Panc1 (cell line): Measurements from ENCODE around the gene ADCY7. TPM values are rescaled to one million over a fixed set of nuclear protein-coding genes. Genes with fewer than 3 reads are reported as not detected.

Experiments used
- ATAC-seq: fragments of 200-7000 bp; cut with Tn5 transposase; 2 replicates; pipeline ENCODE4 v1.9.1; 2020; ENCODE audit warnings: mild to moderate bottlenecking, moderate library complexity
- Bru-seq: library from RNA; stranded (reverse); fragments of 400-500 nt; gene quantifications from one replicate; lab custom pipeline; 2021; lab: Mats Ljungman, UMichigan
- BruChase-seq, 2 experiments: library from RNA; stranded (reverse); fragments of 400-500 nt; gene quantifications; one replicate each; lab custom pipeline; 2021; lab: Mats Ljungman, UMichigan
- BruUV-seq: library from RNA; stranded (reverse); fragments of 400-500 nt; replicated peaks from 2 replicates; lab custom pipeline; 2021; lab: Mats Ljungman, UMichigan
- CTCF ChIA-PET: fragments of 300-600 bp; sonication (Branson Sonifier 250); formaldehyde crosslinking; loops from one replicate; lab custom pipeline; 2022; ENCODE audit warnings: antibody characterized with exemption; lab: Charles Lee
- POLR2A ChIA-PET: fragments of 300-600 bp; sonication (Branson Sonifier 250); formaldehyde crosslinking; loops from one replicate; lab custom pipeline; 2022; ENCODE audit warnings: antibody characterized with exemption; lab: Charles Lee
- DNase-seq: peaks from one replicate; pipeline ENCODE4 v3.0.0-alpha.2; 2010; ENCODE audit warnings: low read depth, low spot score
- H3K27ac ChIP-seq: 2 replicates; pipeline ENCODE4 v1.5.1; 2011; ENCODE audit warnings: mild to moderate bottlenecking, low read length, inconsistent platforms
- H3K27me3 ChIP-seq: fragments of 200-500 bp; sonication (Bioruptor generic); 2 replicates; pipeline ENCODE4 v1.6.0; 2014; ENCODE audit warnings: low read length, inconsistent platforms; ENCODE audit not compliant: control insufficient read depth, insufficient read depth
- H3K36me3 ChIP-seq: fragments of 200-500 bp; sonication (Bioruptor generic); 2 replicates; pipeline ENCODE4 v1.5.1; 2014; ENCODE audit warnings: inconsistent platforms, mild to moderate bottlenecking, low read length, moderate library complexity; ENCODE audit not compliant: control insufficient read depth, insufficient read depth
- H3K4me1 ChIP-seq: 2 replicates; pipeline ENCODE4 v1.5.1; 2011; ENCODE audit warnings: inconsistent platforms, mild to moderate bottlenecking, low read length, moderate library complexity; ENCODE audit not compliant: control insufficient read depth, insufficient read depth
- H3K4me3 ChIP-seq, 2 experiments: 2 replicates each; pipeline ENCODE4 v1.5.1; 2011 to 2012; ENCODE audit warnings: low read depth in 2 of 2, low read length in 2 of 2, mild to moderate bottlenecking in 2 of 2, inconsistent platforms in 1 of 2, moderate library complexity in 1 of 2
- H3K9me3 ChIP-seq: fragments of 200-500 bp; sonication (Bioruptor generic); 2 replicates; pipeline ENCODE4 v1.5.1; 2014; ENCODE audit warnings: low read depth, mild to moderate bottlenecking, inconsistent platforms, low read length, moderate library complexity; ENCODE audit not compliant: control insufficient read depth, insufficient read depth
- POLR2AphosphoS5 ChIP-seq: IDR thresholded peaks from 2 replicates; pipeline ENCODE4 v1.6.1; 2012; ENCODE audit warnings: mild to moderate bottlenecking, low read depth, low read length, moderate library complexity
- REST ChIP-seq, 2 experiments: IDR thresholded peaks; 2 replicates each; pipeline ENCODE4 v1.6.1; 2011 to 2012; ENCODE audit warnings: low read depth in 2 of 2, control low read depth in 1 of 2, low read length in 1 of 2, mild to moderate bottlenecking in 1 of 2, moderate library complexity in 1 of 2; ENCODE audit not compliant: insufficient read depth in 1 of 2
- SIN3A ChIP-seq: IDR thresholded peaks from 2 replicates; pipeline ENCODE4 v1.6.1; 2012; ENCODE audit warnings: low read depth, mild to moderate bottlenecking, low read length, moderate library complexity, borderline replicate concordance; ENCODE audit not compliant: insufficient read depth
- TCF7L2 ChIP-seq: IDR thresholded peaks from 2 replicates; pipeline ENCODE4 v1.6.1; 2011; ENCODE audit warnings: mild to moderate bottlenecking, low read depth, low read length, inconsistent platforms
- in situ Hi-C: cut with HindIII; loops from 2 replicates; pipeline ENCODE4 v1.10.0; 2016; ENCODE audit warnings: low sequenced_read_pairs, low pct_unique_long_range_greater_than_20kb
- intact Hi-C: fragments of 100-400 bp; cut with micrococcal nuclease; formaldehyde crosslinking; loops from one replicate; pipeline ENCODE4 v1.10.0; 2022; ENCODE audit not compliant: unreplicated experiment
- long read RNA-seq: library from polyadenylated mRNA; unstranded; transcript quantifications from one replicate; pipeline ENCODE4 v2.0.0, GENCODE V29; 2021; ENCODE audit not compliant: unreplicated experiment
- polyA plus RNA-seq: library from polyadenylated mRNA; unstranded; fragments of >200 nt; gene quantifications from one replicate; pipeline ENCODE4 v1.2.1, GENCODE V29; 2012; ENCODE audit warnings: missing spikeins; ENCODE audit not compliant: insufficient read length
- total RNA-seq: library from RNA; stranded (reverse); gene quantifications from one replicate; pipeline ENCODE4 v1.2.1, GENCODE V29; 2021; ENCODE audit not compliant: unreplicated experiment
- TF ChIP-seq, protein P1 (sequence below): fragments of 450-650 bp; IDR thresholded peaks from 2 replicates; pipeline ENCODE4 v1.5.1; 2017; ENCODE audit warnings: mild to moderate bottlenecking

The ADCY7 gene
- total RNA-seq (6.3 TPM), Bru-seq, nascent RNA (percentile 36 among the genes with signal in this experiment), BruChase-seq, experiment 1, labeled RNA remaining after a 2-hour chase (percentile 39 among the genes with signal in this experiment), BruChase-seq, experiment 2, labeled RNA remaining after a 6-hour chase (percentile 45 among the genes with signal in this experiment)
- polyA plus RNA-seq, result 8.9 TPM
- long read RNA-seq, partial matches to known transcripts, result 3 of 4 reads
- long read RNA-seq, other reads (novel, unspliced or antisense), result 1 of 4 reads

DNA sequence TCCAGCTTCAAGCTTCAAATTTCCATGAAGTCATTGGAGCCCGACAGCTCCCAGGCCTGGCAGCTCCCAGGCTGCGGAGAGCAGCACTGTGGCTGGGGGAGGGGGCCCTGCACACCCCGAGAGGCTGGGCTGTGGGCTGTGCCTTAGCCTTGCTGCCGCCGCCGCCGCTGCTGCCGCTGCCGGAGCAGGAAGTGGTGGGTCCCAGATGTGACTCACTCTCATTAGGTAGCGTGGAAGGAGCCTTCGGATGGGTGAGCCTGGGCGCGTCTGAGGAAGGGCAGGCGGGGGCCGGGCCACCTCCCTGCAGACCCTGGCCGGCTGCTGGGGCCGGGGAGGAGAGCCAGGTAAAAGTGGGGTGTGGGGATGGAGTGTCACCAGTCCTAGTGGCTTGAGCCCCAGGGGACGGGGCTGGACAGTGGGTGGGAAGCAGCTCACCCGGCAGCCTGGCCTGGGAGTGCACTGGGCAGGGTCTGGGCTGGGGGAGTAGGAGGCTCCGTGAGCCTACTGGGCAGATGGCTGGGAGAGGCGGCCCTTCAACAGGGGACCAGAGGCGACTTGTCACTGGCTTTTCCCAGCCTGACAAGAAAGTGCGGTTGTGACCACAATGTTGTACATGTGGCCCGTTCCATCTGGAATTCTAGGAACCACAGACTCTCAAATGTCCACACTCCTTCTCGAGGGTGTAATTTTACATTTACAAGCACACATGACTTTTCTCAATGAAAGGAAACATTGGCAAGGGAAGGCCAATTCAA lies at the start of gene ADCY7:
Gene ADCY7 (plus strand): TSS at position 215 of the 755 bp plus-strand sequence. CDS start 21,629 bp downstream, outside the sequence.
- in situ Hi-C loops, result no loop called here
- peak within 1 kb of the TSS; percentile 12; the same call in 1 of the 2 replicates for H3K27ac ChIP-seq

More for the DNA sequence above, at the start of gene ADCY7:
- Histone ChIP-seq H3K9me3 (no peaks in the 10 kb centered on the region), H3K4me3 (peak within 1 kb of the TSS; percentile 11 to 38), H3K4me1 (peaks cover 6% of the 10 kb centered on the region; the same call in 1 of the 2 replicates), H3K36me3 (no peaks in the 10 kb centered on the region), H3K27me3 (no peaks in the 10 kb centered on the region)
- TF ChIP-seq POLR2AphosphoS5, result no peak
- TF ChIP-seq REST (IDR thresholded peaks at IDR 0.05; ENCODE audit: insufficient read depth in 1 of 2, low read depth in 2 of 2, low read length in 1 of 2), result no peak
- no peak for TF ChIP-seq TCF7L2
- TF ChIP-seq, protein P1, sequence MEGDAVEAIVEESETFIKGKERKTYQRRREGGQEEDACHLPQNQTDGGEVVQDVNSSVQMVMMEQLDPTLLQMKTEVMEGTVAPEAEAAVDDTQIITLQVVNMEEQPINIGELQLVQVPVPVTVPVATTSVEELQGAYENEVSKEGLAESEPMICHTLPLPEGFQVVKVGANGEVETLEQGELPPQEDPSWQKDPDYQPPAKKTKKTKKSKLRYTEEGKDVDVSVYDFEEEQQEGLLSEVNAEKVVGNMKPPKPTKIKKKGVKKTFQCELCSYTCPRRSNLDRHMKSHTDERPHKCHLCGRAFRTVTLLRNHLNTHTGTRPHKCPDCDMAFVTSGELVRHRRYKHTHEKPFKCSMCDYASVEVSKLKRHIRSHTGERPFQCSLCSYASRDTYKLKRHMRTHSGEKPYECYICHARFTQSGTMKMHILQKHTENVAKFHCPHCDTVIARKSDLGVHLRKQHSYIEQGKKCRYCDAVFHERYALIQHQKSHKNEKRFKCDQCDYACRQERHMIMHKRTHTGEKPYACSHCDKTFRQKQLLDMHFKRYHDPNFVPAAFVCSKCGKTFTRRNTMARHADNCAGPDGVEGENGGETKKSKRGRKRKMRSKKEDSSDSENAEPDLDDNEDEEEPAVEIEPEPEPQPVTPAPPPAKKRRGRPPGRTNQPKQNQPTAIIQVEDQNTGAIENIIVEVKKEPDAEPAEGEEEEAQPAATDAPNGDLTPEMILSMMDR, result no peak
- TF ChIP-seq SIN3A, result no peak
- POLR2A ChIA-PET, result no interaction called here
- CTCF ChIA-PET, result no interaction called here
- DNase-seq (no peak), ATAC-seq (peak; percentile 82)
- no TSS peak for BruUV-seq
- intact Hi-C loops, result no loop called here
